HCT116 (cell line): ENCODE data around the gene HYAL2. TPM values are rescaled to one million over a fixed set of nuclear protein-coding genes. Genes with fewer than 3 reads are reported as not detected.

Experiments used
- ATAC-seq: fragments of 200-7000 bp; cut with Tn5 transposase; 2 replicates; pipeline ENCODE4 v1.9.1; 2020; ENCODE audit warnings: mild to moderate bottlenecking, moderate library complexity
- BruUV-seq: library from RNA; stranded (reverse); fragments of 400-500 nt; replicated peaks from 2 replicates; lab custom pipeline; 2021; lab: Mats Ljungman, UMichigan
- CTCF ChIA-PET: fragments of 300-600 bp; sonication (Branson Sonifier 250); formaldehyde crosslinking; loops from one replicate; lab custom pipeline; 2021; ENCODE audit warnings: antibody characterized with exemption; lab: Charles Lee
- POLR2A ChIA-PET: fragments of 300-600, 350-600 bp; sonication (Branson Sonifier 250); formaldehyde crosslinking; loops from one replicate; lab custom pipeline; 2021; ENCODE audit warnings: antibody characterized with exemption; lab: Charles Lee
- RAD21 ChIA-PET, 2 experiments: fragments of 300-600 bp; sonication (Branson Sonifier 250); formaldehyde crosslinking; loops; one replicate each; lab custom pipeline; 2023; ENCODE audit warnings: low total read pairs in 2 of 2; ENCODE audit not compliant: uncharacterized antibody in 2 of 2, unreplicated experiment in 2 of 2, low non-redundant PET in 1 of 2; lab: Charles Lee
- DNase-seq: peaks from one replicate; pipeline ENCODE4 v3.0.0-alpha.2; 2010; ENCODE audit warnings: low read depth, low spot score
- H2AFZ ChIP-seq: fragments of 200-600 bp; shearing (Covaris generic), sonication (generic); 2 replicates; pipeline ENCODE4 v1.6.1; 2017; ENCODE audit warnings: low read depth, mixed run types, mixed read lengths, antibody characterized with exemption, low read length; ENCODE audit not compliant: poor library complexity, severe bottlenecking
- H3K27ac ChIP-seq: 2 replicates; pipeline ENCODE4 v1.5.1; 2012; ENCODE audit warnings: low read depth, low read length
- H3K27me3 ChIP-seq: fragments of 200-600 bp; sonication (generic); 2 replicates; pipeline ENCODE4 v1.6.1; 2016; ENCODE audit warnings: mixed run types, low read length, mixed read lengths; ENCODE audit not compliant: insufficient read depth
- H3K36me3 ChIP-seq, 2 experiments: fragments of 200-500 bp in 1 of 2; fragments of 200-600 bp in 1 of 2; sonication (Bioruptor generic) in 1 of 2; sonication (generic) in 1 of 2; 2 replicates each; pipeline versions ENCODE4 v1.5.1 to v1.6.1; 2014 to 2016; ENCODE audit warnings: low read length in 2 of 2, inconsistent platforms in 1 of 2, mixed read lengths in 1 of 2, mixed run types in 1 of 2; ENCODE audit not compliant: insufficient read depth in 2 of 2, control insufficient read depth in 1 of 2
- H3K4me1 ChIP-seq, 2 experiments: fragments of 200-600 bp in 1 of 2; sonication (generic) in 1 of 2; 2 replicates each; pipeline versions ENCODE4 v1.5.1 to v1.6.1; 2012 to 2017; ENCODE audit warnings: low read length in 2 of 2, inconsistent platforms in 1 of 2, mild to moderate bottlenecking in 1 of 2, mixed read lengths in 1 of 2, mixed run types in 1 of 2, moderate library complexity in 1 of 2; ENCODE audit not compliant: insufficient read depth in 2 of 2, control insufficient read depth in 1 of 2
- H3K4me2 ChIP-seq: fragments of 200-600 bp; sonication (generic); 2 replicates; pipeline ENCODE4 v1.6.1; 2017; ENCODE audit warnings: mixed run types, low read length, mixed read lengths
- H3K4me3 ChIP-seq, 2 experiments: fragments of 200-600 bp in 1 of 2; sonication (generic) in 1 of 2; replicated peaks in 1 of 2; 2 replicates each; pipeline ENCODE4 v1.5.1; 2011 to 2016; ENCODE audit warnings: low read length in 2 of 2, control low read depth in 1 of 2, low read depth in 1 of 2, mild to moderate bottlenecking in 1 of 2, mixed read lengths in 1 of 2, mixed run types in 1 of 2
- H3K79me2 ChIP-seq: fragments of 200-600 bp; sonication (generic); 2 replicates; pipeline ENCODE4 v1.6.1; 2017; ENCODE audit warnings: mild to moderate bottlenecking, mixed run types, low read length, moderate library complexity, mixed read lengths; ENCODE audit not compliant: insufficient read depth
- H3K9ac ChIP-seq: fragments of 200-600 bp; sonication (generic); 2 replicates; pipeline ENCODE4 v1.6.1; 2016; ENCODE audit warnings: low read length, mixed read lengths
- H3K9me2 ChIP-seq: fragments of 200-600 bp; sonication (generic), shearing (Covaris generic); 2 replicates; pipeline ENCODE4 v1.6.1; 2017; ENCODE audit warnings: mixed run types, mild to moderate bottlenecking, moderate library complexity; ENCODE audit not compliant: insufficient read depth
- H3K9me3 ChIP-seq, 2 experiments: fragments of 200-500 bp in 1 of 2; fragments of 200-600 bp in 1 of 2; sonication (Bioruptor generic) in 1 of 2; sonication (generic) in 1 of 2; 2 replicates each; pipeline ENCODE4 v1.6.1; 2014 to 2017; ENCODE audit warnings: low read length in 2 of 2, mixed read lengths in 2 of 2, inconsistent platforms in 1 of 2, low read depth in 1 of 2, mild to moderate bottlenecking in 1 of 2, mixed run types in 1 of 2, moderate library complexity in 1 of 2; ENCODE audit not compliant: control insufficient read depth in 1 of 2, insufficient read depth in 1 of 2
- H4K20me1 ChIP-seq: fragments of 200-600 bp; sonication (generic), shearing (Covaris generic); 2 replicates; pipeline ENCODE4 v1.6.1; 2017; ENCODE audit warnings: mixed run types, mild to moderate bottlenecking, moderate library complexity; ENCODE audit not compliant: insufficient read depth
- EGR1 ChIP-seq: IDR thresholded peaks from 2 replicates; pipeline ENCODE4 v1.6.1; 2012; ENCODE audit warnings: low read depth
- EZH2 ChIP-seq: fragments of 200-600 bp; sonication (generic); IDR thresholded peaks from 2 replicates; pipeline ENCODE4 v1.6.1; 2017; ENCODE audit warnings: antibody characterized with exemption, mixed run types
- FOSL1 ChIP-seq: IDR thresholded peaks from 2 replicates; pipeline ENCODE4 v1.6.1; 2012; ENCODE audit warnings: low read depth
- JUND ChIP-seq: IDR thresholded peaks from 2 replicates; pipeline ENCODE4 v1.6.1; 2012
- TCF7L2 ChIP-seq: IDR thresholded peaks from 2 replicates; pipeline ENCODE4 v1.7.0; 2011; ENCODE audit warnings: borderline replicate concordance, inconsistent platforms; ENCODE audit not compliant: insufficient read depth, insufficient read length; ENCODE audit errors: extremely low read depth
- intact Hi-C: fragments of 100-400 bp; cut with micrococcal nuclease; formaldehyde crosslinking; loops from 2 replicates; pipeline ENCODE4 v1.10.0; 2022
- total RNA-seq: library from RNA; stranded (reverse); gene quantifications from one replicate; pipeline ENCODE4 v1.2.1, GENCODE V29; 2021; ENCODE audit not compliant: unreplicated experiment
- TF ChIP-seq, protein P1 (sequence below), 3 experiments: fragments of 200-600 bp in 1 of 3; sonication (generic) in 1 of 3; IDR thresholded peaks in 2 of 3; conservative IDR thresholded peaks in 1 of 3; 2 replicates each; pipeline ENCODE4 v1.5.1; 2012 to 2017; ENCODE audit warnings: low read depth in 2 of 3, low read length in 2 of 3, antibody characterized with exemption in 1 of 3, borderline replicate concordance in 1 of 3, control low read depth in 1 of 3, mild to moderate bottlenecking in 1 of 3, mixed read lengths in 1 of 3, mixed run types in 1 of 3, moderate library complexity in 1 of 3; ENCODE audit not compliant: insufficient read depth in 1 of 3
- TF ChIP-seq, protein P2 (sequence below): IDR thresholded peaks from 2 replicates; pipeline ENCODE4 v1.6.1; 2012
- TF ChIP-seq, protein P3 (sequence below): IDR thresholded peaks from 2 replicates; pipeline ENCODE4 v1.6.1; 2012

Gene HYAL2
- total RNA-seq, 1 experiment from 2014 or later: 42.2 TPM

DNA sequence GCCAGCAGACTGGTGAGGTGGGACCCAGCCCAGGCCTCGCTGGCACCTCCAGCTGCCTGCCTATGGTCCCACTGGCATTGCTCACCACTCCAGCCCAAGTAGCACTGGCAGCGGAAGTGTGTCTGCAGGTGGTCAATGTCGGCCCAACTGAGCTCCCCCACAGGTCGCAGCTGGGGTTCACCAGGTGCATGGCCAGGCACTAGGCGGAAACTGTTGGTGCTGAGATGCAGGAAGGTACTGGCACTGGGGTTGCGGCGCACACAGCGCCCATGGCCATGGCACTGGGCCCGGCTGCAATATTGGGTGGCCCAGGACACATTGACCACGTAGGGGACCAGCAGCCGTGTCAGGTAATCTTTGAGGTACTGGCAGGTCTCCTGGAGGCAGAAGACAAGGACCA, 4.4 kb downstream of the HYAL2 start (continued):
- TF ChIP-seq, protein P1, sequence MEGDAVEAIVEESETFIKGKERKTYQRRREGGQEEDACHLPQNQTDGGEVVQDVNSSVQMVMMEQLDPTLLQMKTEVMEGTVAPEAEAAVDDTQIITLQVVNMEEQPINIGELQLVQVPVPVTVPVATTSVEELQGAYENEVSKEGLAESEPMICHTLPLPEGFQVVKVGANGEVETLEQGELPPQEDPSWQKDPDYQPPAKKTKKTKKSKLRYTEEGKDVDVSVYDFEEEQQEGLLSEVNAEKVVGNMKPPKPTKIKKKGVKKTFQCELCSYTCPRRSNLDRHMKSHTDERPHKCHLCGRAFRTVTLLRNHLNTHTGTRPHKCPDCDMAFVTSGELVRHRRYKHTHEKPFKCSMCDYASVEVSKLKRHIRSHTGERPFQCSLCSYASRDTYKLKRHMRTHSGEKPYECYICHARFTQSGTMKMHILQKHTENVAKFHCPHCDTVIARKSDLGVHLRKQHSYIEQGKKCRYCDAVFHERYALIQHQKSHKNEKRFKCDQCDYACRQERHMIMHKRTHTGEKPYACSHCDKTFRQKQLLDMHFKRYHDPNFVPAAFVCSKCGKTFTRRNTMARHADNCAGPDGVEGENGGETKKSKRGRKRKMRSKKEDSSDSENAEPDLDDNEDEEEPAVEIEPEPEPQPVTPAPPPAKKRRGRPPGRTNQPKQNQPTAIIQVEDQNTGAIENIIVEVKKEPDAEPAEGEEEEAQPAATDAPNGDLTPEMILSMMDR (IDR thresholded peaks at IDR 0.05 in 2 of 3, conservative IDR thresholded peaks at IDR 0.05 in 1 of 3; ENCODE audit: borderline replicate concordance in 1 of 3, insufficient read depth in 1 of 3, low read depth in 2 of 3, low read length in 2 of 3): no peak
- TF ChIP-seq TCF7L2: no peak
- TF ChIP-seq EZH2: no peak
- TF ChIP-seq JUND: no peak
- TF ChIP-seq, protein P2, sequence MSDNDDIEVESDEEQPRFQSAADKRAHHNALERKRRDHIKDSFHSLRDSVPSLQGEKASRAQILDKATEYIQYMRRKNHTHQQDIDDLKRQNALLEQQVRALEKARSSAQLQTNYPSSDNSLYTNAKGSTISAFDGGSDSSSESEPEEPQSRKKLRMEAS: no peak
- TF ChIP-seq, protein P3, sequence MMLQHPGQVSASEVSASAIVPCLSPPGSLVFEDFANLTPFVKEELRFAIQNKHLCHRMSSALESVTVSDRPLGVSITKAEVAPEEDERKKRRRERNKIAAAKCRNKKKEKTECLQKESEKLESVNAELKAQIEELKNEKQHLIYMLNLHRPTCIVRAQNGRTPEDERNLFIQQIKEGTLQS: no peak
- TF ChIP-seq EGR1: no peak

DNA sequence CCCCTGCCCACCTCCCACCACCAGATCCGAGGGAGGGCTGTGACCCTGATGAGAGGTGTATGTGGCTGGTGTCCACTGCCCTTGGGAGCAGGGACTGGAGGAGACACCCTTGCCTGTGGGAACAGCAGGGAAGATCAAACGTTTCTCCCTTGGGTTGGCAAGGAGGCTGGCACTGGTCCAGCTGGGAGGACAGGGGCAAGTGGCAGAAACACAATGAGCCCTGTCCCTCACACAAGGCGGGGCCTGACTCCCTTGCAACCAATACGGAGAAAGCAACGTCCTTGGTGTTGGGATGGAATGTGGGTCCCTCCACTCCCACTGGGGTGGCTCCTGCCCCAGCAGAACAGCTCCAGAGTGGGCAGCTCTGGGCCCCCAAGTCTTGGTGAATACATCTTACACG, 5.2 kb downstream of the HYAL2 start:
- intact Hi-C loops: no loop called here
- peak overlapping the region; percentile 65 for H3K9ac ChIP-seq
- RAD21 ChIA-PET: interaction anchor here (0.8 to 1.5 kb wide), 3 partner anchors 18 to 20 kb away, joined by 3 to 4 read pairs (median 3); partner anchors contain the start of genes HYAL3 (in 2 of the 2) and NAA80 (in 2 of the 2)
- H3K36me3 ChIP-seq: peaks cover 2 to 17% of the 10 kb centered on the region in 2 experiments; a peak in 1 of 4 replicates
- H3K9me3 ChIP-seq: no peaks in the 10 kb centered on the region
- TF ChIP-seq TCF7L2 (peak; percentile 84), FOSL1 (no peak)
- TF ChIP-seq, all 23 proteins: peak for 1
- Histone ChIP-seq H3K4me1 (peaks cover 59 to 88% of the 10 kb centered on the region in 2 experiments), H3K27ac (peak overlapping the region; percentile 98), H2AFZ (no peak overlapping the region), H3K79me2 (peaks cover 51% of the 10 kb centered on the region), H3K4me2 (peak overlapping the region; percentile 92), H3K4me3 (peak overlapping the region; percentile 8 to 46), H3K27me3 (no peaks in the 10 kb centered on the region), H4K20me1 (no peaks in the 10 kb centered on the region), H3K9me2 (no peaks in the 10 kb centered on the region)
- BruUV-seq: no TSS peak
- ChIA-PET POLR2A (interaction anchor here (0.9 to 1.2 kb wide), 7 partner anchors 11 to 38 kb away, joined by 3 to 8 read pairs (median 4); partner anchors contain the start of genes HYAL1, HYAL3, IFRD2 and NAA80), CTCF (interaction anchor here (0.9 to 1.6 kb wide), 5 partner anchors 14 to 122 kb away, joined by 3 to 5 read pairs (median 3); partner anchors contain the start of genes HYAL1, HYAL3 and NAA80)
- ATAC-seq: peak; percentile 31
- DNase-seq: peak; percentile 58
